Measurements from ENCODE around the gene NPHP4. TPM values are rescaled to one million over a fixed set of nuclear protein-coding genes. Genes with fewer than 3 reads are reported as not detected.

NPHP4 gene
- total RNA-seq, 1 donor from 2014 or later: 8.2 TPM

- intact Hi-C loops (cut with DNase I): no loop called here
- DNase-seq (ENCODE audit: low spot score in 2 of 2): no peak
- Histone ChIP-seq H3K9me3 (no peaks in the 10 kb centered on the region), H3K27me3 (no peaks in the 10 kb centered on the region), H3K27ac (no peak overlapping the region), H3K36me3 (no peaks in the 10 kb centered on the region), H3K4me3 (no peak overlapping the region), H3K4me1 (no peaks in the 10 kb centered on the region)
- TF ChIP-seq, protein P1, sequence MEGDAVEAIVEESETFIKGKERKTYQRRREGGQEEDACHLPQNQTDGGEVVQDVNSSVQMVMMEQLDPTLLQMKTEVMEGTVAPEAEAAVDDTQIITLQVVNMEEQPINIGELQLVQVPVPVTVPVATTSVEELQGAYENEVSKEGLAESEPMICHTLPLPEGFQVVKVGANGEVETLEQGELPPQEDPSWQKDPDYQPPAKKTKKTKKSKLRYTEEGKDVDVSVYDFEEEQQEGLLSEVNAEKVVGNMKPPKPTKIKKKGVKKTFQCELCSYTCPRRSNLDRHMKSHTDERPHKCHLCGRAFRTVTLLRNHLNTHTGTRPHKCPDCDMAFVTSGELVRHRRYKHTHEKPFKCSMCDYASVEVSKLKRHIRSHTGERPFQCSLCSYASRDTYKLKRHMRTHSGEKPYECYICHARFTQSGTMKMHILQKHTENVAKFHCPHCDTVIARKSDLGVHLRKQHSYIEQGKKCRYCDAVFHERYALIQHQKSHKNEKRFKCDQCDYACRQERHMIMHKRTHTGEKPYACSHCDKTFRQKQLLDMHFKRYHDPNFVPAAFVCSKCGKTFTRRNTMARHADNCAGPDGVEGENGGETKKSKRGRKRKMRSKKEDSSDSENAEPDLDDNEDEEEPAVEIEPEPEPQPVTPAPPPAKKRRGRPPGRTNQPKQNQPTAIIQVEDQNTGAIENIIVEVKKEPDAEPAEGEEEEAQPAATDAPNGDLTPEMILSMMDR (IDR thresholded peaks at IDR 0.05): no peak
Observed at GRCh38 chr1:6033124-6033523, 40.9 kb upstream of the NPHP4 start.

- H3K9me3 ChIP-seq: no peaks in the 10 kb centered on the region
- DNase-seq (ENCODE audit: low spot score in 2 of 2): no peak
- H3K27ac ChIP-seq: no peak overlapping the region
- H3K27me3 ChIP-seq: no peaks in the 10 kb centered on the region
- no peaks in the 10 kb centered on the region for H3K36me3 ChIP-seq
- no peaks in the 10 kb centered on the region for H3K4me1 ChIP-seq
- TF ChIP-seq, protein P1 (IDR thresholded peaks at IDR 0.05): no peak
- H3K4me3 ChIP-seq: no peak overlapping the region
- intact Hi-C loops (cut with DNase I): no loop called here
Observed at GRCh38 chr1:6030547-6031261, 38.5 kb upstream of the NPHP4 start.

DNA sequence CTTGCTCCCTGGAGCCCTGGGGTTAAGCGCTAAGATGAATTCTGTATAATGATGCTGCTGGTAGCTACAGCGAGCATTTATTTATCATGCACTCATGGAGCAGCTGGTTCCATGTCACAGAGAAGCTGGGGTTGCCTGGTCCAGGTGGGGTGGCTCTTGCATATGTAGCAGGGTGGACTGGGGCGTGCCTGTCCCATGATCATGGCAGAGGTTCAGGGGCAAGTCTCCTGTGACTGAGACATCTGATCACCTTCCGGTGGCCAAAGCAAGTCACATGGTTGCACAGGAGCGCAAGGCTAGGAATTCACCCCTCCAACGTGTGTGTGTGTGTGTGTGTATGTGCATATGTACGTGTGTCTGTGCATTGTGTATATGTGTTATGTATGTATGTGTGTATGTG is 37.9 kb upstream of the NPHP4 start:
- H3K27me3 ChIP-seq: no peaks in the 10 kb centered on the region
- H3K9me3 ChIP-seq: no peaks in the 10 kb centered on the region
- H3K27ac ChIP-seq: no peak overlapping the region
- intact Hi-C loops (cut with DNase I): no loop called here
- DNase-seq (ENCODE audit: low spot score in 2 of 2): no peak
- H3K4me1 ChIP-seq: no peaks in the 10 kb centered on the region
- TF ChIP-seq, protein P1 (IDR thresholded peaks at IDR 0.05): no peak
- no peaks in the 10 kb centered on the region for H3K36me3 ChIP-seq
- H3K4me3 ChIP-seq: no peak overlapping the region

DNA sequence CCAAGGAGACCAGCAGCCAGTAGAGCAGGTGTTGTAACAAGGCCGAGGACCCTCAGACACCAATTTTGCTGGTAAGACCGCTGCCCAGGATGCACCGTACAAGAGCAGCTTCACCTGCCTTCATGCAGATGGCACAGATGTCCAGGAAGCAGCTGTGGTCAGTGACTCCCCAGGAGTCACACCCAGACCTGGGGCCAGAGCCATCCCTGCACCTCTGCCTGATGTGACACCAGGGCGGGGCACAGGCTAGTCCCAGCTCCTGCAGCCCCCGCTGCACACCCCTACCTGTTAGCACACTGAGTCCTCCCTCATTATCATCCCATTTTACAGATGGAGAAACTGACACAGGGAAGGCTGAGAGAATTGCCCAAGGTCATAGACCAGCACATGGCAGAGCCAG is 37.1 kb upstream of the NPHP4 start:
- TF ChIP-seq, protein P1 (IDR thresholded peaks at IDR 0.05): no peak
- H3K36me3 ChIP-seq: no peaks in the 10 kb centered on the region
- H3K27ac ChIP-seq: no peak overlapping the region
- H3K27me3 ChIP-seq: no peaks in the 10 kb centered on the region
- DNase-seq (ENCODE audit: low spot score in 2 of 2): no peak
- no peaks in the 10 kb centered on the region for H3K4me1 ChIP-seq
- H3K4me3 ChIP-seq: no peak overlapping the region
- H3K9me3 ChIP-seq: no peaks in the 10 kb centered on the region
- intact Hi-C loops (cut with DNase I): no loop called here

DNA sequence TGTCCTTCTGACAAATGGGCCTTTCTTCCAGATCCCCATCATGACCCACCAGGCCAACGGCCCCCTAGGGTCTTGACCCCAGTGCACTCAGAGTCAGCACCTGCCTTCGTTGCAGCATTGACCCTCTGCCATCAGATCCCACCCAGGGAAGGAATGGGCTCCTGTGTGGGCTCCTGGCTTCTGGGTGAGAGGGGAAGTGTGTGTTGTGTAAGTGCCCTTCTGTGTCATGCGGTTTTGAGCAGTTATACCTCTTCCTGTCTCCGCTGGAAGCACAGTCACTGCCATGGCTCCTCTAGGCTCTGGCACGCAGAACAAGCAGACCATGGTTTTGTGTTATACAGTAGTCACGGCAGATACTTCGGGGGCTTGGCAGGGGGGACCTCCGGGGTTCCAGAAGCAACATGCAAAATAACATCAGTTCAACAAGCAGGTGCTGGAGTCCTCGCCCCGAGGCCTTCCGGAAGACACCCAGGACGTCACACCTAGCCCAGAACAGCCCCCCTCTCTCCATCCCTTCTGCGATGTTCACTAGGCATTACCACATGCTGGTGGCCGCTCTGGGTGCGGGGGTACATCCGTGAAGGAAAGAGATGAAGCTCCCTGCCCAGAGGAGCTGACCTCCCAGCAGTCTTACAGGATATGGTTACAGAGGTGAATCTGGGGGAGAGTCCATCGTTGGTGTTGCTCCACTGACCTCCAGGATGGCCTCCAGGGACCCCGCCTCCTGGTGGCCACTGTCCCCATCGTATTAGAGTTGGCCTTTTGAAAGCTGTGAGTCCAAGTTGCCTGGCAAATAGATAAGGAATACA is 36.0 kb upstream of the NPHP4 start:
- H3K9me3 ChIP-seq: no peaks in the 10 kb centered on the region
- no peaks in the 10 kb centered on the region for H3K36me3 ChIP-seq
- H3K4me1 ChIP-seq: no peaks in the 10 kb centered on the region
- no peak overlapping the region for H3K27ac ChIP-seq
- intact Hi-C loops (cut with DNase I): no loop called here
- TF ChIP-seq, protein P1 (IDR thresholded peaks at IDR 0.05): no peak
- peak overlapping the region in 1 of 2 donors; percentile 48 for H3K4me3 ChIP-seq
- H3K27me3 ChIP-seq: no peaks in the 10 kb centered on the region
- DNase-seq (ENCODE audit: low spot score in 2 of 2): peak; percentile 20 to 76
